Measurements from ENCODE around the gene COL23A1. TPM values are rescaled to one million over a fixed set of nuclear protein-coding genes. Genes with fewer than 3 reads are reported as not detected.

Gene COL23A1
- total and polyA plus RNA-seq, 2 donors (not counting 1 experiment from before 2014, with no cell fraction given) = 0.20 TPM; not detected in 1

GRCh38 chr5:178555771-178556211, 34.4 kb downstream of the COL23A1 start:
- H3K9me3 ChIP-seq (ENCODE audit: control extremely low read depth in 1 of 3, control insufficient read depth in 2 of 3, insufficient read depth in 1 of 3, low read length in 2 of 3) = peaks cover 0 to 3% (median 0%) of the 10 kb centered on the region in 3 donors
- no peak overlapping the region for H2AFZ ChIP-seq (ENCODE audit: insufficient read depth, low read depth, low read length, poor library complexity, severe bottlenecking)
- no peaks in the 10 kb centered on the region for H4K20me1 ChIP-seq (ENCODE audit: control insufficient read depth, insufficient read depth, low read length, poor library complexity, severe bottlenecking)
- no peak for ATAC-seq (ENCODE audit: low read depth)
- WGBS (ENCODE audit: insufficient coverage) = 96% methylated on average over 14 of the region's 14 CpGs
- H3K4me3 Mint-ChIP-seq = no peak overlapping the region
- H3K79me2 ChIP-seq (ENCODE audit: control insufficient read depth, insufficient read depth, low read length) = no peaks in the 10 kb centered on the region
- no peak overlapping the region for H3K27ac Mint-ChIP-seq
- peaks cover 0 to 5% of the 10 kb centered on the region in 2 donors for H3K4me1 ChIP-seq (ENCODE audit: control insufficient read depth in 2 of 2, insufficient read depth in 2 of 2, low read length in 2 of 2)
- ChIA-PET CTCF (no interaction called here), POLR2A (no interaction called here)
- H3K27me3 ChIP-seq (replicated peaks in 1 of 4; ENCODE audit: control extremely low read depth in 1 of 4, control insufficient read depth in 3 of 4, insufficient read depth in 4 of 4, low read length in 3 of 4) = peaks cover 0 to 5% (median 0%) of the 10 kb centered on the region in 4 experiments
- H3K4me2 ChIP-seq (replicated peaks; ENCODE audit: low read depth, low read length, poor library complexity, severe bottlenecking) = no peak overlapping the region
- no peak for DNase-seq
- no peak overlapping the region for H3K4me3 ChIP-seq (ENCODE audit: control extremely low read depth in 1 of 5, extremely low read depth in 1 of 5, insufficient read depth in 1 of 5, low read depth in 2 of 5, low read length in 4 of 5)
- no peaks in the 10 kb centered on the region for H3K36me3 ChIP-seq (replicated peaks in 1 of 2; ENCODE audit: control extremely low read depth in 1 of 2, control insufficient read depth in 1 of 2, extremely low read depth in 1 of 2, insufficient read depth in 2 of 2, low read length in 1 of 2)
- TF ChIP-seq CTCF (IDR thresholded peaks at IDR 0.05) (no peak), EZH2 (IDR thresholded peaks at IDR 0.05; ENCODE audit: borderline replicate concordance, insufficient read depth, low read depth, low read length, poor library complexity, severe bottlenecking) (no peak)
- peaks cover 22% of the 10 kb centered on the region for H3K27me3 Mint-ChIP-seq
- no peak overlapping the region for H3K9ac ChIP-seq (ENCODE audit: low read length)
- peaks cover 9% of the 10 kb centered on the region for H3K4me1 Mint-ChIP-seq
- H3K27ac ChIP-seq (ENCODE audit: low read length in 2 of 2) = no peak overlapping the region
- intact Hi-C loops (cut with micrococcal nuclease) = no loop called here
- H3K9me3 Mint-ChIP-seq (ENCODE audit: insufficient read depth) = no peaks in the 10 kb centered on the region

- H3K27me3 Mint-ChIP-seq = peaks cover 18% of the 10 kb centered on the region
- intact Hi-C loops (cut with micrococcal nuclease) = no loop called here
- H3K9me3 Mint-ChIP-seq (ENCODE audit: insufficient read depth) = no peaks in the 10 kb centered on the region
- DNase-seq = no peak
- ChIA-PET CTCF (no interaction called here), POLR2A (no interaction called here)
- ATAC-seq (ENCODE audit: low read depth) = no peak
- H3K4me3 ChIP-seq (ENCODE audit: control extremely low read depth in 1 of 5, extremely low read depth in 1 of 5, insufficient read depth in 1 of 5, low read depth in 2 of 5, low read length in 4 of 5) = no peak overlapping the region
- H3K4me1 ChIP-seq (ENCODE audit: control insufficient read depth in 2 of 2, insufficient read depth in 2 of 2, low read length in 2 of 2) = peaks cover 0 to 3% of the 10 kb centered on the region in 2 donors
- H3K9me3 ChIP-seq (ENCODE audit: control extremely low read depth in 1 of 3, control insufficient read depth in 2 of 3, insufficient read depth in 1 of 3, low read length in 2 of 3) = no peaks in the 10 kb centered on the region
- H3K4me3 Mint-ChIP-seq = no peak overlapping the region
- peaks cover 0 to 5% (median 0%) of the 10 kb centered on the region in 4 experiments for H3K27me3 ChIP-seq (replicated peaks in 1 of 4; ENCODE audit: control extremely low read depth in 1 of 4, control insufficient read depth in 3 of 4, insufficient read depth in 4 of 4, low read length in 3 of 4)
- no peak for TF ChIP-seq CTCF (IDR thresholded peaks at IDR 0.05)
- TF ChIP-seq EZH2 (IDR thresholded peaks at IDR 0.05; ENCODE audit: borderline replicate concordance, insufficient read depth, low read depth, low read length, poor library complexity, severe bottlenecking) = no peak
- peaks cover 7% of the 10 kb centered on the region for H3K4me1 Mint-ChIP-seq
- H4K20me1 ChIP-seq (ENCODE audit: control insufficient read depth, insufficient read depth, low read length, poor library complexity, severe bottlenecking) = no peaks in the 10 kb centered on the region
- no peak overlapping the region for H3K9ac ChIP-seq (ENCODE audit: low read length)
- 95% methylated on average over 7 of the region's 7 CpGs for WGBS (ENCODE audit: insufficient coverage)
- no peak overlapping the region for H3K4me2 ChIP-seq (replicated peaks; ENCODE audit: low read depth, low read length, poor library complexity, severe bottlenecking)
- H3K36me3 ChIP-seq (replicated peaks in 1 of 2; ENCODE audit: control extremely low read depth in 1 of 2, control insufficient read depth in 1 of 2, extremely low read depth in 1 of 2, insufficient read depth in 2 of 2, low read length in 1 of 2) = no peaks in the 10 kb centered on the region
- H3K27ac Mint-ChIP-seq = no peak overlapping the region
- no peak overlapping the region for H3K27ac ChIP-seq (ENCODE audit: low read length in 2 of 2)
- H3K79me2 ChIP-seq (ENCODE audit: control insufficient read depth, insufficient read depth, low read length) = no peaks in the 10 kb centered on the region
- H2AFZ ChIP-seq (ENCODE audit: insufficient read depth, low read depth, low read length, poor library complexity, severe bottlenecking) = no peak overlapping the region
Observed at GRCh38 chr5:178555005-178555404, 35.2 kb downstream of the COL23A1 start.

Data from B cell (primary cell).